B cell (primary cell): ENCODE measurements around the gene LIMS2. TPM values are rescaled to one million over a fixed set of nuclear protein-coding genes. Genes with fewer than 3 reads are reported as not detected.

Source experiments
- ATAC-seq: fragments of 200-7000 bp; cut with Tn5 transposase; one replicate; pipeline ENCODE4 v1.10.0; 2021; ENCODE audit warnings: low read depth, mild to moderate bottlenecking, moderate number of reproducible peaks, moderate library complexity
- CTCF ChIA-PET: fragments of 350-600 bp; sonication (Branson Sonifier 250); formaldehyde crosslinking; loops from one replicate; lab custom pipeline; 2021; ENCODE audit warnings: antibody characterized with exemption, inconsistent platforms; lab: Charles Lee
- POLR2A ChIA-PET: fragments of 350-600 bp; sonication (Branson Sonifier 250); formaldehyde crosslinking; loops from one replicate; lab custom pipeline; 2021; ENCODE audit warnings: antibody characterized with exemption; lab: Charles Lee
- DNase-seq: peaks from one replicate; pipeline ENCODE4 v3.0.0; 2013
- H2AFZ ChIP-seq: 2 replicates; pipeline ENCODE4 v1.6.1; 2012; ENCODE audit warnings: mild to moderate bottlenecking, low read depth, low read length; ENCODE audit not compliant: insufficient read depth, poor library complexity, severe bottlenecking
- H3K27ac ChIP-seq, 2 donors: 1 replicate in 1 of 2; 2 replicates in 1 of 2; pipeline ENCODE4 v1.5.1; 2012 to 2013; ENCODE audit warnings: low read length in 2 of 2, mild to moderate bottlenecking in 2 of 2, moderate library complexity in 1 of 2
- H3K27me3 ChIP-seq, 4 experiments: fragments of 200-600 bp in 1 of 4; sonication (generic) in 1 of 4; replicated peaks in 1 of 4; 1 replicate in 2 of 4; 2 replicates in 2 of 4; pipeline versions ENCODE4 v1.6.1 to v1.7.0; 2013 to 2016; ENCODE audit warnings: low read length in 3 of 4, mild to moderate bottlenecking in 2 of 4, mixed read lengths in 1 of 4, moderate library complexity in 1 of 4; ENCODE audit not compliant: insufficient read depth in 4 of 4, control insufficient read depth in 3 of 4; ENCODE audit errors: control extremely low read depth in 1 of 4
- H3K36me3 ChIP-seq, 2 experiments: replicated peaks in 1 of 2; 1 replicate in 1 of 2; 2 replicates in 1 of 2; pipeline versions ENCODE4 v1.6.1 to v1.7.1; 2013; ENCODE audit warnings: low read length in 1 of 2; ENCODE audit not compliant: insufficient read depth in 2 of 2, control insufficient read depth in 1 of 2; ENCODE audit errors: control extremely low read depth in 1 of 2, extremely low read depth in 1 of 2
- H3K4me1 ChIP-seq, 2 donors: fragments of 200-600 bp in 1 of 2; sonication (generic) in 1 of 2; 1 replicate in 1 of 2; 2 replicates in 1 of 2; pipeline versions ENCODE4 v1.5.1 to v1.6.1; 2013 to 2017; ENCODE audit warnings: low read length in 2 of 2; ENCODE audit not compliant: control insufficient read depth in 2 of 2, insufficient read depth in 2 of 2
- H3K4me2 ChIP-seq: replicated peaks from 2 replicates; pipeline ENCODE3; 2012; ENCODE audit warnings: mild to moderate bottlenecking, low read depth, low read length; ENCODE audit not compliant: poor library complexity, severe bottlenecking
- H3K4me3 ChIP-seq, 5 experiments: fragments of 200-600 bp in 1 of 5; sonication (generic) in 1 of 5; 1 replicate in 3 of 5; 2 replicates in 2 of 5; pipeline versions ENCODE4 v1.5.1 to v1.7.0; 2011 to 2016; ENCODE audit warnings: low read length in 4 of 5, mild to moderate bottlenecking in 4 of 5, low read depth in 2 of 5, control low read depth in 1 of 5, moderate library complexity in 1 of 5; ENCODE audit not compliant: insufficient read depth in 1 of 5; ENCODE audit errors: control extremely low read depth in 1 of 5, extremely low read depth in 1 of 5
- H3K79me2 ChIP-seq: fragments of 200-600 bp; sonication (generic); one replicate; pipeline ENCODE4 v1.6.0; 2016; ENCODE audit warnings: low read length; ENCODE audit not compliant: control insufficient read depth, insufficient read depth
- H3K9ac ChIP-seq: fragments of 200-600 bp; sonication (generic); 2 replicates; pipeline ENCODE4 v1.6.1; 2017; ENCODE audit warnings: mild to moderate bottlenecking, low read length, moderate library complexity
- H3K9me3 ChIP-seq, 3 donors: one replicate each; pipeline versions ENCODE4 v1.6.1 to v1.7.1; 2013; ENCODE audit warnings: low read length in 2 of 3; ENCODE audit not compliant: control insufficient read depth in 2 of 3, insufficient read depth in 1 of 3; ENCODE audit errors: control extremely low read depth in 1 of 3
- H4K20me1 ChIP-seq: 2 replicates; pipeline ENCODE4 v1.6.0; 2012; ENCODE audit warnings: mild to moderate bottlenecking, low read length; ENCODE audit not compliant: insufficient read depth, control insufficient read depth, poor library complexity, severe bottlenecking
- H3K27ac Mint-ChIP-seq: one replicate; pipeline ENCODE4 v1.8.0; 2021; ENCODE audit warnings: mixed read lengths
- H3K27me3 Mint-ChIP-seq: one replicate; pipeline ENCODE4 v1.8.0; 2021; ENCODE audit warnings: mixed read lengths
- H3K4me1 Mint-ChIP-seq: one replicate; pipeline ENCODE4 v1.8.0; 2021; ENCODE audit warnings: mixed read lengths
- H3K4me3 Mint-ChIP-seq: one replicate; pipeline ENCODE4 v1.8.0; 2021; ENCODE audit warnings: mixed read lengths
- H3K9me3 Mint-ChIP-seq: one replicate; pipeline ENCODE4 v1.8.0; 2022; ENCODE audit warnings: mixed read lengths; ENCODE audit not compliant: insufficient read depth
- EZH2 ChIP-seq: IDR thresholded peaks from 2 replicates; pipeline ENCODE4 v1.6.1; 2012; ENCODE audit warnings: borderline replicate concordance, low read depth, mild to moderate bottlenecking, moderate library complexity, low read length; ENCODE audit not compliant: insufficient read depth, poor library complexity, severe bottlenecking
- WGBS: methylation state at CpG from one replicate; pipeline ENCODE4 v1.1.5; 2013; ENCODE audit warnings: missing lambda C conversion rate; ENCODE audit not compliant: insufficient coverage; 5-methylcytosine and 5-hydroxymethylcytosine counted together
- intact Hi-C: fragments of 100-400 bp; cut with micrococcal nuclease; formaldehyde crosslinking; loops from one replicate; pipeline ENCODE4 v1.10.0; 2022
- polyA plus RNA-seq: library from polyadenylated mRNA; depleted of rRNA; stranded (reverse); fragments of >200 nt; gene quantifications from 2 replicates; pipeline ENCODE4 v1.2.3, GENCODE V29; 2012
- total RNA-seq, 2 donors: library from RNA; stranded (reverse); fragments of 120-200 nt in 1 of 2; gene quantifications; 1 replicate in 1 of 2; 2 replicates in 1 of 2; pipeline versions ENCODE4 v1.2.3 to v1.2.4, GENCODE V29; 2013 to 2022
- TF ChIP-seq, protein P1 (sequence below): fragments of 200-600 bp; IDR thresholded peaks from one replicate; pipeline ENCODE4 v1.8.0; 2022; ENCODE audit warnings: antibody characterized with exemption, mild to moderate bottlenecking

Gene LIMS2
- total and polyA plus RNA-seq, 2 donors (not counting 1 experiment from before 2014, with no cell fraction given), result 6.7 to 32.2 TPM

DNA sequence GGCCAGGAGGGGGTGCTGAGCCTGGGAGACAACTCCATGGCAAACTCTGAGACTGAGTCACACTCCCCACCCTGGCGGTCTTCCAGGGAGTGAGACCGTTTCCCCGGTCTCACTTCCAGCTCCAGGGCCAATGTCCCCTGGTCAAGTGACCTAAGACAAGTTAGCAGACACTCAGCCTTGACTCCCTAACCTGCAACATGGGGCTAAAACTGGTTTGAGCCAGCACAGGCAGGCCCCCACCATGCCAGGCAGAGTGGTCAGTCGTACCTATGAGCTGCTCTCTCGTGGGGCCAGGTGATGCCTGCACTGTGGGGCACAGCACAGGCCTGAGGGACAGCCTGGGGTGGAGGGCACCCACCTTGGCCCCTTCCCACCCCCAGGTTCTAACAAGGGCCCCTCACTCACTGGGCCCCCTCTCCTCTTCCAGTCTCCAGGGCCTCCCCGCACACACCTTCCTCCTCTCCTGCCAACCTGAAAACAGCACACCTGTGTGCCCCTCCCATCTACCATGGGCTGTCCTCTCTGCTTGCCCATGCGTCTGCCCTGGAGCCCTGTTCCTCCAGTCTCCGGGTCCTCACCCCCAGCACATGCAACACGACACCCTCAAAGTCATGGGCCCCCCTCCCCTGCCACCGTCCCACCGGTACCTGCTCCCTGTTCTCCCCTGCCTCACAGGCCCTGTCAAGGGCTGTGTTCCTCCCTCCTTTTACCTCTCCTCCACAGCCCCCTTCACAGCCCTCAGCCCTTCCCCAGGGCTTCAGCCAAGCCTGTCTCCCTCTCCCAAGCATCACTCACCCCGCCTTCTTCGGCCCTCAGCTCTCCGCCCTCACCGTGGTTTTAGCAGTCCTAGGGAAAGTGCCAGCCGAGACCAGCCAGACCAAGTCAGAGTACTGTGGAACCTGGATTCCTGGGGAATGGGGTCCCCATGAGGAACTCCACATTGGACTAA is 27.8 kb downstream of the LIMS2 start:
- H3K9ac ChIP-seq, result no peak overlapping the region
- H4K20me1 ChIP-seq, result no peaks in the 10 kb centered on the region
- H3K9me3 ChIP-seq, result peaks cover 0 to 8% (median 0%) of the 10 kb centered on the region in 3 donors
- H3K4me3 ChIP-seq, result no peak overlapping the region
- ChIA-PET CTCF (interaction anchor here (3.9 to 19.3 kb wide), 2 partner anchors 16 to 55 kb away, joined by 22 to 553 read pairs; no protein-coding TSS in a partner anchor), POLR2A (no interaction called here)
- intact Hi-C loops, result loop anchor here (2.0 to 5.0 kb wide), 4 partner anchors 13 to 120 kb away; partner anchors contain the start of genes IWS1 and SFT2D3
- no peak for DNase-seq
- TF ChIP-seq, protein P1, sequence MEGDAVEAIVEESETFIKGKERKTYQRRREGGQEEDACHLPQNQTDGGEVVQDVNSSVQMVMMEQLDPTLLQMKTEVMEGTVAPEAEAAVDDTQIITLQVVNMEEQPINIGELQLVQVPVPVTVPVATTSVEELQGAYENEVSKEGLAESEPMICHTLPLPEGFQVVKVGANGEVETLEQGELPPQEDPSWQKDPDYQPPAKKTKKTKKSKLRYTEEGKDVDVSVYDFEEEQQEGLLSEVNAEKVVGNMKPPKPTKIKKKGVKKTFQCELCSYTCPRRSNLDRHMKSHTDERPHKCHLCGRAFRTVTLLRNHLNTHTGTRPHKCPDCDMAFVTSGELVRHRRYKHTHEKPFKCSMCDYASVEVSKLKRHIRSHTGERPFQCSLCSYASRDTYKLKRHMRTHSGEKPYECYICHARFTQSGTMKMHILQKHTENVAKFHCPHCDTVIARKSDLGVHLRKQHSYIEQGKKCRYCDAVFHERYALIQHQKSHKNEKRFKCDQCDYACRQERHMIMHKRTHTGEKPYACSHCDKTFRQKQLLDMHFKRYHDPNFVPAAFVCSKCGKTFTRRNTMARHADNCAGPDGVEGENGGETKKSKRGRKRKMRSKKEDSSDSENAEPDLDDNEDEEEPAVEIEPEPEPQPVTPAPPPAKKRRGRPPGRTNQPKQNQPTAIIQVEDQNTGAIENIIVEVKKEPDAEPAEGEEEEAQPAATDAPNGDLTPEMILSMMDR, result no peak
- TF ChIP-seq EZH2, result no peak
- Mint-ChIP-seq H3K4me1 (peaks cover 59% of the 10 kb centered on the region), H3K27me3 (no peaks in the 10 kb centered on the region), H3K4me3 (no peak overlapping the region), H3K27ac (peak overlapping the region; percentile 22), H3K9me3 (no peaks in the 10 kb centered on the region)
- H3K27me3 ChIP-seq, result no peaks in the 10 kb centered on the region
- no peak overlapping the region for H3K27ac ChIP-seq
- no peak for ATAC-seq
- H3K4me1 ChIP-seq, result peaks cover 25 to 60% of the 10 kb centered on the region in 2 donors
- whole genome bisulfite sequencing, result 96% methylated on average over 16 of the region's 16 CpGs
- no peak overlapping the region for H3K4me2 ChIP-seq
- no peaks in the 10 kb centered on the region for H3K36me3 ChIP-seq
- H2AFZ ChIP-seq, result no peak overlapping the region
- H3K79me2 ChIP-seq, result no peaks in the 10 kb centered on the region
